ENCODE data around the gene NPTN.

GRCh38 chr15:73624530-73624929 is 8.7 kb downstream of the NPTN start:
- TF ChIP-seq CTCF (IDR thresholded peaks at IDR 0.05; ENCODE audit: low read length) (no peak), EZH2 (optimal IDR thresholded peaks at IDR 0.05; ENCODE audit: low read depth, low read length) (no peak), EZH2phosphoT487 (IDR thresholded peaks at IDR 0.05; ENCODE audit: low read length) (no peak)
